BJ (cell line): ENCODE measurements around the gene ATP8B4. TPM values are rescaled to one million over a fixed set of nuclear protein-coding genes. Genes with fewer than 3 reads are reported as not detected.

Source experiments
- CTCF ChIA-PET: fragments of 350-600 bp; formaldehyde crosslinking; extraction: SDS; loops from one replicate; lab custom pipeline; 2021; ENCODE audit warnings: antibody characterized with exemption, inconsistent platforms; lab: Yijun Ruan, JAX
- POLR2A ChIA-PET: fragments of 300-600 bp; sonication (Branson Sonifier 250); formaldehyde crosslinking; extraction: SDS; loops from one replicate; lab custom pipeline; 2021; ENCODE audit warnings: antibody characterized with exemption; lab: Charles Lee
- DNase-seq: peaks from one replicate; pipeline ENCODE4 v3.0.0-alpha.2; 2011; ENCODE audit warnings: low read depth
- H3K27me3 ChIP-seq: 2 replicates; pipeline ENCODE4 v1.6.0; 2011; ENCODE audit warnings: low read length; ENCODE audit not compliant: control insufficient read depth, insufficient read depth
- H3K36me3 ChIP-seq: 2 replicates; pipeline ENCODE4 v1.5.1; 2011; ENCODE audit warnings: low read length; ENCODE audit not compliant: control insufficient read depth, insufficient read depth
- H3K4me3 ChIP-seq: 2 replicates; pipeline ENCODE4 v1.5.1; 2011; ENCODE audit warnings: low read depth, mild to moderate bottlenecking, control low read depth, low read length
- CTCF ChIP-seq: IDR thresholded peaks from 2 replicates; pipeline ENCODE4 v1.5.1; 2011; ENCODE audit warnings: low read depth, mild to moderate bottlenecking, control low read depth, inconsistent platforms, low read length, moderate library complexity; ENCODE audit not compliant: insufficient read depth
- polyA plus RNA-seq: library from polyadenylated mRNA; depleted of rRNA; stranded (reverse); fragments of >200 nt; gene quantifications from 2 replicates; pipeline ENCODE4 v1.2.3, GENCODE V29; 2011

Gene ATP8B4
- polyA plus RNA-seq, 1 experiment, result 0.23 TPM

GRCh38 chr15:49918121-49918520 is 200.9 kb downstream of the ATP8B4 start:
- ChIA-PET CTCF (no interaction called here), POLR2A (no interaction called here)
- TF ChIP-seq CTCF, result no peak
- H3K4me3 ChIP-seq, result no peak overlapping the region
- H3K36me3 ChIP-seq, result no peaks in the 10 kb centered on the region
- no peak for DNase-seq
- H3K27me3 ChIP-seq, result no peaks in the 10 kb centered on the region

- no peak overlapping the region for H3K4me3 ChIP-seq
- CTCF ChIA-PET, result interaction anchor here (0.5 kb wide), 1 partner anchor 345 kb away, joined by 3 read pairs; no protein-coding TSS in a partner anchor
- POLR2A ChIA-PET, result no interaction called here
- DNase-seq, result no peak
- H3K36me3 ChIP-seq, result no peaks in the 10 kb centered on the region
- TF ChIP-seq CTCF, result no peak
- no peaks in the 10 kb centered on the region for H3K27me3 ChIP-seq
Measured at GRCh38 chr15:49916998-49917397, 202.0 kb downstream of the ATP8B4 start.

- POLR2A ChIA-PET, result no interaction called here
- no peak for TF ChIP-seq CTCF
- Histone ChIP-seq H3K4me3 (no peak overlapping the region), H3K27me3 (no peaks in the 10 kb centered on the region), H3K36me3 (no peaks in the 10 kb centered on the region)
- CTCF ChIA-PET, result no interaction called here
- no peak for DNase-seq
Measured at GRCh38 chr15:49915822-49916221, 203.2 kb downstream of the ATP8B4 start.

- no peaks in the 10 kb centered on the region for H3K36me3 ChIP-seq
- no peak overlapping the region for H3K4me3 ChIP-seq
- H3K27me3 ChIP-seq, result no peaks in the 10 kb centered on the region
- TF ChIP-seq CTCF, result no peak
- no peak for DNase-seq
- ChIA-PET CTCF (interaction anchor here (0.9 kb wide), 1 partner anchor 14 kb away, joined by 4 read pairs; no protein-coding TSS in a partner anchor), POLR2A (no interaction called here)
Measured at GRCh38 chr15:49908933-49909295, 210.1 kb downstream of the ATP8B4 start.

GRCh38 chr15:49908236-49908932 is 210.6 kb downstream of the ATP8B4 start:
- Histone ChIP-seq H3K27me3 (no peaks in the 10 kb centered on the region), H3K36me3 (no peaks in the 10 kb centered on the region), H3K4me3 (no peak overlapping the region)
- no peak for DNase-seq
- POLR2A ChIA-PET, result no interaction called here
- CTCF ChIA-PET, result interaction anchor here (1.0 kb wide), 1 partner anchor 18 kb away, joined by 4 read pairs; no protein-coding TSS in a partner anchor
- TF ChIP-seq CTCF, result no peak
